Transverse colon (tissue), 4 donors: ENCODE measurements around the gene CDS1. TPM values are rescaled to one million over a fixed set of nuclear protein-coding genes. Genes with fewer than 3 reads are reported as not detected.

Source experiments
- DNase-seq: peaks from one replicate; pipeline ENCODE4 v3.0.0-alpha.2; 2019
- H3K27ac ChIP-seq, 4 donors: fragments of 200-600 bp; sonication (generic); 2 replicates each; pipeline ENCODE4 v1.5.1; 2016 to 2018; ENCODE audit warnings: inconsistent platforms in 4 of 4
- H3K27me3 ChIP-seq: fragments of 200-600 bp; sonication (generic); 2 replicates; pipeline ENCODE4 v1.5.1; 2017; ENCODE audit warnings: inconsistent platforms
- H3K36me3 ChIP-seq, 4 donors: fragments of 200-600 bp; sonication (generic); 2 replicates each; pipeline ENCODE4 v1.5.1; 2017 to 2019; ENCODE audit warnings: inconsistent platforms in 4 of 4
- H3K4me1 ChIP-seq, 4 donors: fragments of 200-600 bp; sonication (generic); 2 replicates each; pipeline ENCODE4 v1.5.1; 2017 to 2020; ENCODE audit warnings: inconsistent platforms in 4 of 4
- H3K4me3 ChIP-seq, 4 donors: fragments of 200-600 bp; sonication (generic); 1 replicate in 1 of 4; 2 replicates in 3 of 4; pipeline versions ENCODE4 v1.5.1 to v1.6.1; 2017 to 2019; ENCODE audit warnings: inconsistent platforms in 4 of 4
- H3K9me3 ChIP-seq, 2 donors: fragments of 200-600 bp; sonication (generic); 2 replicates each; pipeline ENCODE4 v1.5.1; 2017 to 2019; ENCODE audit warnings: inconsistent platforms in 2 of 2
- EP300 ChIP-seq: sonication (generic); formaldehyde crosslinking; IDR thresholded peaks from one replicate; pipeline ENCODE4 v1.6.1; 2017; ENCODE audit warnings: antibody characterized with exemption, low read depth
- POLR2A ChIP-seq: fragments of 450-650 bp; IDR thresholded peaks from one replicate; pipeline ENCODE4 v1.6.1; 2016; ENCODE audit warnings: antibody characterized with exemption, mild to moderate bottlenecking, moderate library complexity
- POLR2AphosphoS5 ChIP-seq, 3 donors: sonication (generic); formaldehyde crosslinking; IDR thresholded peaks; one replicate each; pipeline ENCODE4 v1.6.1; 2016; ENCODE audit warnings: antibody characterized with exemption in 3 of 3
- WGBS, 2 donors: methylation state at CpG; one replicate each; pipeline ENCODE4 v1.1.5; 2018; ENCODE audit warnings: low coverage in 1 of 2; 5-methylcytosine and 5-hydroxymethylcytosine counted together
- in situ Hi-C, 4 donors: fragments of 200-750 bp; cut with MboI; loops; one replicate each; pipeline versions ENCODE4 v1.15.0 to v1.15.1; 2017; ENCODE audit warnings: low sequenced_read_pairs in 3 of 4, low pct_ligation_motif_present in 1 of 4, low pct_unique_long_range_greater_than_20kb in 1 of 4
- intact Hi-C: fragments of 100-400 bp; cut with DNase I; formaldehyde crosslinking; loops from one replicate; pipeline ENCODE4 v1.15.1; 2023; ENCODE audit warnings: low total_unique reads
- total RNA-seq, 4 donors: library from RNA; depleted of rRNA; stranded (reverse); fragments of >200 nt; gene quantifications; one replicate each; pipeline ENCODE4 v1.1.0, GENCODE V29; 2016
- TF ChIP-seq, protein P1 (sequence below), 5 experiments: fragments of 200-600 bp in 3 of 5; fragments of 450-650 bp in 2 of 5; sonication (generic) in 3 of 5; IDR thresholded peaks; 1 replicate in 2 of 5; 2 replicates in 3 of 5; pipeline ENCODE4 v1.5.1; 2016 to 2017; ENCODE audit warnings: antibody characterized with exemption in 5 of 5, inconsistent platforms in 3 of 5, mild to moderate bottlenecking in 2 of 5, moderate library complexity in 1 of 5

CDS1 gene
- total RNA-seq, 4 donors from 2014 or later = 21.6 to 44.0 (median 34.5) TPM

DNA sequence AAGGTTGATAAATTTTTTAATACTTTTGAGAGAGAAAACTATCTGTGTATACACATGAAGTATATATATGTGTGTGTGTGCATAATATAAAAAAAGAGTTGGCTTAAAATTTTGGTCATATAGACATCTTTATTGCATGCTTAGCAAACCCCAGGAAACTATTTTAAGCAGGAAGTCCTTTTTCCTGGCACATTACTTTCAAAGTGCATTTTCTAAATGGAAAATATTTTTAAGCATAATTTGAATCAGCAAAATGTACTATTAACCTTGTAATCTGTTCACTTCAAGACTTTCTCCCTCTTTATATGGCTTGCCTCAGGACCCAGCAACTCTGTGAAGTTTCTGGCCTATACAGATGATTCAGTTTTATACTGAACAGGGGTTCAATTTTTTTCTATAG lies 106.3 kb downstream of the CDS1 start:
- Histone ChIP-seq H3K9me3 (no peaks in the 10 kb centered on the region), H3K4me3 (no peak overlapping the region), H3K4me1 (no peaks in the 10 kb centered on the region), H3K27ac (no peak overlapping the region), H3K27me3 (no peaks in the 10 kb centered on the region), H3K36me3 (peaks cover 0 to 34% (median 8%) of the 10 kb centered on the region in 4 donors)
- no peak for TF ChIP-seq POLR2A
- TF ChIP-seq, protein P1, sequence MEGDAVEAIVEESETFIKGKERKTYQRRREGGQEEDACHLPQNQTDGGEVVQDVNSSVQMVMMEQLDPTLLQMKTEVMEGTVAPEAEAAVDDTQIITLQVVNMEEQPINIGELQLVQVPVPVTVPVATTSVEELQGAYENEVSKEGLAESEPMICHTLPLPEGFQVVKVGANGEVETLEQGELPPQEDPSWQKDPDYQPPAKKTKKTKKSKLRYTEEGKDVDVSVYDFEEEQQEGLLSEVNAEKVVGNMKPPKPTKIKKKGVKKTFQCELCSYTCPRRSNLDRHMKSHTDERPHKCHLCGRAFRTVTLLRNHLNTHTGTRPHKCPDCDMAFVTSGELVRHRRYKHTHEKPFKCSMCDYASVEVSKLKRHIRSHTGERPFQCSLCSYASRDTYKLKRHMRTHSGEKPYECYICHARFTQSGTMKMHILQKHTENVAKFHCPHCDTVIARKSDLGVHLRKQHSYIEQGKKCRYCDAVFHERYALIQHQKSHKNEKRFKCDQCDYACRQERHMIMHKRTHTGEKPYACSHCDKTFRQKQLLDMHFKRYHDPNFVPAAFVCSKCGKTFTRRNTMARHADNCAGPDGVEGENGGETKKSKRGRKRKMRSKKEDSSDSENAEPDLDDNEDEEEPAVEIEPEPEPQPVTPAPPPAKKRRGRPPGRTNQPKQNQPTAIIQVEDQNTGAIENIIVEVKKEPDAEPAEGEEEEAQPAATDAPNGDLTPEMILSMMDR (IDR thresholded peaks at IDR 0.05) = no peak
- no peak for TF ChIP-seq POLR2AphosphoS5 (IDR thresholded peaks at IDR 0.05)
- TF ChIP-seq EP300 = no peak
- no peak for DNase-seq
- intact Hi-C loops (no loop called here), in situ Hi-C loops (no loop called here)

DNA sequence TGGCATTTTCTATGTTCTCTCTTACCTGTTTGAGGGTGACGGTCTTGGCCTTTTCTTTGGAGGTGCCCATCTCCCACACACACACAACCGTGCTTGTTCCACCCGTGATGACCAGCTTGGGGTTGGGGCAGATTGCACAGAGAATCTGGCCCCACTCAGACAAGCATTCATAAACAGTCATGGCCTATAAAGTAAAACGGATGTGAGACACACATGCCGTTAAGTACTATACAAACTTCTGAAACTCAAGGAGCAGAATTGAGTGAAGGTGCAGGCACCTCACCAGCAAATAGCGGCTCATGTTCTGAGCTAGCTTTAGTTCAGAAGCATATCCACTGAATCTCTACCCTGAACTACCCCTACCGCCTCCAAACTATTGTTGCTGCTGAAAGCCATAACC lies 107.6 kb downstream of the CDS1 start:
- no peak overlapping the region for H3K4me3 ChIP-seq
- intact Hi-C loops (no loop called here), in situ Hi-C loops (no loop called here)
- H3K9me3 ChIP-seq = no peaks in the 10 kb centered on the region
- TF ChIP-seq POLR2A (no peak), POLR2AphosphoS5 (IDR thresholded peaks at IDR 0.05) (no peak)
- 92 to 100% methylated on average over 3 to 7 of the region's 7 CpGs for WGBS, 2 donors
- H3K36me3 ChIP-seq = peaks cover 0 to 46% (median 15%) of the 10 kb centered on the region in 4 donors
- H3K27me3 ChIP-seq = no peaks in the 10 kb centered on the region
- H3K27ac ChIP-seq = no peak overlapping the region
- no peaks in the 10 kb centered on the region for H3K4me1 ChIP-seq
- no peak for DNase-seq

DNA sequence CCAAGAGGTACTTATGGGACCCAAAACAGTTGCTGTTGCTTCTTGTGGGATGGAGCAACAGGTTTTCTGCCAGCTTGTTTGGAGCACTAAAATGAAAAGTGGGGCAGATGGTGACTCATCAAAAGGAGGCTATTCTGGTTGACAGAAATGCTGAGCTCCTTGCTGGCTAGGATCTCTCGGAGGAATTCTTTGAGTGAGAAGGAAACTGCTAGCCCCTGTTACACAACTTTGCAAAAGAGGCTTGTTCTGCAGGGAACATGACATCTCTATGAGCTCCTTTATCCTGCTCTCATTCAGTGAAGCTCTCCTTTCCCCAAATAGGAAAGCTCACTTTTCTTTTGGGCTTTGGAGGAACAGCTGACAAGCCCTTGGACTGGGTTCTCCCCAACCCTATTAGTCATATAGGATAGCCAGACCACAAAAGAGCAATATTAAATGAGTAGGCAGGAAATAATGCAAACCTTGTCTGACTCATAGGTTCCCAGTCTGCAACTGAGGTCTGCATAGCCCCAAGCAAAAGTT lies 108.3 kb downstream of the CDS1 start:
- 60 to 75% methylated on average over 1 of the region's 1 CpG for WGBS, 2 donors
- intact Hi-C loops (no loop called here), in situ Hi-C loops (no loop called here)
- Histone ChIP-seq H3K9me3 (no peaks in the 10 kb centered on the region), H3K4me1 (no peaks in the 10 kb centered on the region), H3K36me3 (peaks cover 0 to 52% (median 18%) of the 10 kb centered on the region in 4 donors), H3K27ac (no peak overlapping the region), H3K27me3 (no peaks in the 10 kb centered on the region), H3K4me3 (no peak overlapping the region)
- TF ChIP-seq POLR2AphosphoS5 (IDR thresholded peaks at IDR 0.05) (no peak), EP300 (no peak), POLR2A (no peak)
- TF ChIP-seq, protein P1 (IDR thresholded peaks at IDR 0.05) = no peak
- DNase-seq = no peak

DNA sequence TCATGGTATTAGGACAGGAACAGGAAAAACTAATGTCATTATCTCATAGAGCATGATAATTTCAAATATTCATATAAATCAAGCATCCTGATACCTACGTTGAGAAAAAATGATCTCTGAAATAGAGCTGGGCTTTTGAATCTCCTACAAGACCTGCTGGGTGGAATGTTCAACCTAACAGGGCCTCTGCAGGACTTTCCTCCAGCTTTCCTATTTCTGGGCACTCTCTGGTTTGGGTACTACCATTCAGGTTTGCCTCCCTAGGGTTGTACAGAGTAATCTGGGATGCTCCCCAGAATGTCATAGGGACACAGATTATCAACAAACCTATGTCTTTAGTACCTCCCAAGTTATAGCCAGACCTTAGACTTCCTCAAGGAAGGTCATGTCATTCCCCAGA lies 108.9 kb downstream of the CDS1 start:
- H3K36me3 ChIP-seq = peaks cover 0 to 52% (median 18%) of the 10 kb centered on the region in 4 donors
- 87 to 100% methylated on average over 1 of the region's 1 CpG for WGBS, 2 donors
- no peak overlapping the region for H3K4me3 ChIP-seq
- TF ChIP-seq POLR2AphosphoS5 (IDR thresholded peaks at IDR 0.05) (no peak), EP300 (no peak), POLR2A (no peak)
- TF ChIP-seq, protein P1 (IDR thresholded peaks at IDR 0.05) = no peak
- H3K9me3 ChIP-seq = no peaks in the 10 kb centered on the region
- no peak for DNase-seq
- no peaks in the 10 kb centered on the region for H3K4me1 ChIP-seq
- in situ Hi-C loops = no loop called here
- intact Hi-C loops = no loop called here
- H3K27me3 ChIP-seq = no peaks in the 10 kb centered on the region
- no peak overlapping the region for H3K27ac ChIP-seq

DNA sequence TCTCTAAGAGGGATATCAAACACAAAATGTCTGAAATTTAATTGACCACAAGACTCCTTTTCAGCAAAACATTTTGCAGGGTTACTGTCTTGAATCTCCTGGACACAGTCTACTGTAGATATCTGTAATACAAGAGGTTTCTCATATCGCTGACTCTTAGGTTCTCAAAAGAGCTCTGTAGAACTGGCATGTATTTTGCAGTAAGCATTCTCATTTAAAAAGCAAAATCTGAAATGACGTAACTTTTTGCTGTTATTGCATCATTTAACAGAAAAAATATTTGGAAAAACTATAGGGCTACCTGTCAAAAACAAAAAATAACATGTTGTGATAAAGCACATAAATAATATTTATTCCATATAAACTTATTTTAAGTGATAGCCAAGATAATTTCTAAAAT lies 114.2 kb downstream of the CDS1 start:
- Histone ChIP-seq H3K27me3 (no peaks in the 10 kb centered on the region), H3K4me1 (no peaks in the 10 kb centered on the region), H3K9me3 (no peaks in the 10 kb centered on the region), H3K27ac (no peak overlapping the region), H3K4me3 (no peak overlapping the region), H3K36me3 (peaks cover 0 to 44% (median 18%) of the 10 kb centered on the region in 4 donors)
- in situ Hi-C loops (no loop called here), intact Hi-C loops (no loop called here)
- 96 to 97% methylated on average over 2 of the region's 2 CpGs for WGBS, 2 donors
- TF ChIP-seq, protein P1 (IDR thresholded peaks at IDR 0.05) = no peak
- TF ChIP-seq EP300 = no peak
- no peak for TF ChIP-seq POLR2A
- no peak for TF ChIP-seq POLR2AphosphoS5 (IDR thresholded peaks at IDR 0.05)
- no peak for DNase-seq
